Measurements from ENCODE around the gene CACNA2D3.

Gene CACNA2D3

GRCh38 chr3:54865316-54865715, 743.0 kb downstream of the CACNA2D3 start:
- no peak for DNase-seq

- DNase-seq, result no peak
Measured at GRCh38 chr3:54866251-54866650, 743.9 kb downstream of the CACNA2D3 start.

GRCh38 chr3:54870423-54870822, 748.1 kb downstream of the CACNA2D3 start:
- no peak for DNase-seq

GRCh38 chr3:54871867-54872266, 749.5 kb downstream of the CACNA2D3 start:
- DNase-seq, result no peak

GRCh38 chr3:54873059-54874010, 751.0 kb downstream of the CACNA2D3 start:
- no peak for DNase-seq

GRCh38 chr3:54874816-54875556, 752.6 kb downstream of the CACNA2D3 start:
- DNase-seq, result no peak

GRCh38 chr3:54875596-54876268, 753.4 kb downstream of the CACNA2D3 start:
- DNase-seq, result no peak

GRCh38 chr3:54876694-54877093, 754.3 kb downstream of the CACNA2D3 start:
- no peak for DNase-seq

- no peak for DNase-seq
Measured at GRCh38 chr3:54877730-54878129, 755.4 kb downstream of the CACNA2D3 start.

GRCh38 chr3:54878145-54878544, 755.8 kb downstream of the CACNA2D3 start:
- DNase-seq, result no peak

GRCh38 chr3:54882129-54882833, 759.9 kb downstream of the CACNA2D3 start:
- DNase-seq, result no peak

- no peak for DNase-seq
Measured at GRCh38 chr3:54888162-54888561, 765.8 kb downstream of the CACNA2D3 start.

- DNase-seq, result no peak
Measured at GRCh38 chr3:54888873-54889272, 766.5 kb downstream of the CACNA2D3 start.

- no peak for DNase-seq
Measured at GRCh38 chr3:54889731-54890130, 767.4 kb downstream of the CACNA2D3 start.

- no peak for DNase-seq
Measured at GRCh38 chr3:54891540-54891897, 769.2 kb downstream of the CACNA2D3 start.

GRCh38 chr3:54892168-54892567, 769.8 kb downstream of the CACNA2D3 start:
- DNase-seq, result no peak

GRCh38 chr3:54895613-54896012, 773.3 kb downstream of the CACNA2D3 start:
- no peak for DNase-seq

GRCh38 chr3:54897028-54897711, 774.8 kb downstream of the CACNA2D3 start:
- no peak for DNase-seq

GRCh38 chr3:54899273-54899672, 776.9 kb downstream of the CACNA2D3 start:
- no peak for DNase-seq

GRCh38 chr3:54900838-54901591, 778.7 kb downstream of the CACNA2D3 start:
- no peak for DNase-seq

- DNase-seq, result no peak
Measured at GRCh38 chr3:54901906-54902685, 779.7 kb downstream of the CACNA2D3 start.

All from NCI-H1092 (cell line).